ENCODE data around the gene IRX3. TPM values are rescaled to one million over a fixed set of nuclear protein-coding genes. Genes with fewer than 3 reads are reported as not detected.
"Not testable (repeated sequence)": the region's sequence is repeated elsewhere in the genome, so short reads cannot be mapped to it uniquely, and the experiment has no call there.

The IRX3 gene
- total RNA-seq, 1 donor from 2014 or later, result 1.0 TPM

DNA sequence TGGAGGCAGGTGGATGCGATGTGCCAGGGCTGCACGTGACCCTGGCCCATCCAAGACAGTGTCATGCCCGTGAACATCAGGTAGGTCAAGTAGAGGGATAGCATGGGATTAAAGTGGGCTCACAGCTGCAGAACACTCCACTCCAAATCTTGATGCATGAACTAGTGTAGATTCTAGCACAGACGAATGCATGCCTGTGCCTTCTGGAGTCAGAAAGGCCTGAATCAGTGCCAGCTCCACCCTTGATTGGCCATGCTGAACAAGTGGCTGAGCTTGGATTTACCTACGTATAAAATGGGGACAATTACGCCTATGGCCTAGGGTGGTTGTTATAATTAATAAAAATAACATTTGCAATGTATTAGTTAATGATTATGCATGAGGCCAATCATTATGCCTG is 10.6 kb downstream of the IRX3 start:
- DNase-seq, result no peak

DNA sequence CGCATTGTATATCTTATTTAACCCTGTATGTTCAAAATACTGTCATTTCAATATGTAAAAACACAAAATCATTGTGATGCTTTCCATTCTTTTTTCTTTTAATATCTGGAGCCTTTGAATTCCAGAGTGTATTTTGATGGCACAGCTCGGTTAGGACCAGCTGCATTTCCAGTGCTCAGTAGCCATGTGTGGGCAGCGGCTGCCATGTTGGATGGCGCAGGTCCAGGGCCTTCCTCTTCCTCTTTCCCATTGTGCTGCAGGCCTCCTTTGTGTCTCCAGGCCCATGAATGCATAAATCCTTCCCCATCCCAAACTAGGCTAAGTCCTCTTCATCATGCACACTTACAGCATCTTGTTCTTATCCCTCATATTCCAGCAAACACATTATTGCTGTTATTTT is 13.0 kb downstream of the IRX3 start:
- DNase-seq, result no peak

DNA sequence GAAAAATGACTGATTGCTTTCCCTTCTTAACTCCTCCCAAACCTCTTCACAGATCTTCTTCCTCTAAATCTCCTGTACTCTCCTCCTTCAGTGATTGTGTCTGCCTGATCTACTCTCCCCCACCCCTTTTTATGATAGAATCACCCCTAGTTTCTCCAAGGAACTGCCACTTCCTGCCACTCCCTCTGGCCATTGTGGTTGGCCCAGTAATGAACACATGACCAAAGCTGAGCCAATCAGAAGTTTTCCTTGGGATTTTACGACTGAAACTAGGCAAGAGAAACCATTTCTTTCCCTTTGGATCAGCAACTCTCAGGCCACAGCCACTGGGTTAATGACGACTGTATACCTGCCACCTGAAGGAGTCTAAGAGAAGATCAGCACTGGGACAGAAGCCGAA is 15.9 kb downstream of the IRX3 start:
- DNase-seq, result no peak

DNA sequence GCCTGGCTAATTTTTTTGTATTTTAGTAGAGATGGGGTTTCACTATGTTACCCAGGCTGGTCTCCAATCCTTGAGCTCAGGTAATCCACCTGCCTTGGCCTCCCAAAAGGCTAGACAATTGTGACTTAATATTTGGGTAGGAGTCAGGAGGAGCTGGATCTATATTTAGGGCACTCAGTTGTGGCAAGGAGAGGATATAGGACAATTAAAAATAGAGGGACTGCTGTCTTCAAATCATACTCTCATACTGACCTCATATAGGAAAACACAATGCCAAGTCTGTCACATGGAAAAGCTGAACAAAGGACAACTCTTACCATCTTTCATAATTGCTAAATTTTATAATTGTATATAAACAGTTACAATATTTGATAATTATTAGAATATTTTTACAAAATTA is 17.1 kb downstream of the IRX3 start:
- no peak for DNase-seq

DNA sequence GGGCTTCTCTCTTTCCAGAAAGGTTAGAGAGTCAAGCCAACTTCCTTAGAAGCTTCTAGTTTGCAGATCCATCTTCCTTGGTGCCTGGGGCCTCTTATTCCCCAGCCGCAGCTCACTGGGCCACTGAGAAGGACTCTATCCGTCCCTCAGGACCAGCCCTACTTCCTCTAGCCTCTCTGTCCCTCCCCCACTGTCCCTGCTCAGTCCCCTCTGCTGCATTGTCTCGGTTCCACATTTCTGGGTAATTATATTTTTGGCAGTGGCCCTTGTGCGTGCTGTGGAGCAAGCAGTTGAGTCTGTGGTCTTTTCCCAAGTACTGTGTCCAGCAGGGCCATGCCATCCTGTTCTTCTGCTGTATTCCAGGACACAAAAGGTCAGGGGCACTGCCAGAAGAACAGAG is 17.8 kb downstream of the IRX3 start:
- no peak for DNase-seq

DNA sequence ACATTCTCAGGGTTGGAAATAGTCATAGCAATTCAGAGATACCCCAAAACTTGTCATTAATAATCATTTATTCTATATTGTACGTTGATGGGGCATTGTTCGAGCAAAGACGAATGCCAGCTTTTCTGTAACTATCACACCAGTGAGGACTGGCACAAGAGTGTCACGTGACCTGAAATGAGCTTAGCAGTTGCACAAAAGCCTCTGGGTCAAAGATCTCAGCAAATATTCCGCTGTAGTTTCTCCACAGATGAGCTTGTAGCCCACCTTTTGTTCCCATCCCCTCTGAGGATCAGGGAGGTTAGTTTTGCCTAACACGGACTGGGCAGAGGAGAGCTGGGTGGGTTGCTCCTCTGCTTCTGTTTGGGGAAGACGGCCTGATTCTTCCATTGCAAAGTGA is 18.2 kb downstream of the IRX3 start:
- no peak for DNase-seq

DNA sequence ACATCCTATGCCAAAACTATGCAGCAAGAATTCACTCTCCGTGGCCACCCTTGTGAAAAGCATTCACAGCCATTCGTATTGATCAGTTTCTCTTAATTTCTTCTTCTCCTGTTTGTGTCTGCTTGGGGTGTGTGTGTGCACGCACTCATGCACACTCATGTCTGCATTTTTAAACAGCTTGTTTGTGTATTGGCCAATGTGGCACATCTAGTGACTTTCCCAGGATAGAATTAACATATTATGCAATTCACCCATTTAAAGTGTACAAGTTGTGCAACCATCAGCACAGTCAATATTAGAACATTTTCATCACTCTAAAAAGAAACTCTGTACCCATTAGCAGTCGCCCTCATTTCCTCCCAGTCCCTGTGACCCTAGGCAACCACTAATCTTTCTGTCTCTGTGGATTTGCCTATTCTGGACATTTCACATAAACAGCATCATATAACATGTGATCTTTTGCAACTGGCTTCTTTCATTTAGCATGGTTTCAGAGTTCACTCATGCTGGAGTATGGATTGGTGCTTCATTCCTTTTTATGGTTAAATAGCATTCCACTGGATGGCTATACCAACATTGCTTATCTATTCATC is 20.1 kb downstream of the IRX3 start:
- no peak for DNase-seq

DNA sequence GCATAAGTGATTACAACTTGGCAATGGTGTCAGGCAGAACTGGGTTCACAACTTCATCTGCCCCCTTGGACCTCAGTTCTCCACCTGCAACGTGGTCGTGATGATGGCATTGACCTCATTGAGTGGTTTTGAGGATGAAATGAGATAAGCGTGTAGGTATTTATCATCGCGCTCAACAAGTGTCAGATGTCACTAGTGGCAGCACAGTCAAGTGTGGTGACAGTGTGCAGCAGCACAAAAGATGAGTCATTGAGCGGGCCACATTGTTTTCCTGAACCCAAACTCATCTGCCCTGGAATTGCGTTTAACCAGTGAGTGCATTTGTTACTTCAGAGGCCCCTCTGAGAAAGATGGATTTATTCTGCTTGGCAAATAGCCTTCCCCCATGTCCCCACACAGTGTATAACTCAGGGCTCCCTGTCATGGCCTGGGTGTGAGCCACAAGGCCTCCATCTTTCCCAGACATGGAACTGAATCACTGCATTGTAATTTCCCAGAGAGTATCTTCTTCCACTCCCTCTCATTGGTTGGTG is 20.9 kb downstream of the IRX3 start:
- DNase-seq, result no peak

DNA sequence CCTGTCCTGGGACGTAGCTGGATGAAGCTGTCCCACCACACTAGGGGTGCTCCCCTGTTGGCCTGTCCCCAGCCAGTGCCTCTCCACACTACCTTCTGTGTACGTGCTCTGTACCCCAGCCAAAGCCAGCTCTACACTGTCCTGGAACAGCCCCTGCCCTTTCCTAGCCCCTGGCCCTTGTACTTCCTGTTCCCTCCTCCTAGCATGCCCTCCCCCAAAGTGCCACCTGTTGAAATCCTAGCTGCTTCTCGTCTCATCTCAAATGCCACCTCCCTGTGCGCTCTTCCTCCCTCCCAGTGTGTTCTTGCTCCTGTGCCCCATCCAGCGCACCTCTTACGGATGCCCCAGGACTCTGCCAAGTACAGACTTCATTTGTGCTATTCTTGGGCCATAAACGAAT is 33.5 kb downstream of the IRX3 start:
- no peak for DNase-seq

DNA sequence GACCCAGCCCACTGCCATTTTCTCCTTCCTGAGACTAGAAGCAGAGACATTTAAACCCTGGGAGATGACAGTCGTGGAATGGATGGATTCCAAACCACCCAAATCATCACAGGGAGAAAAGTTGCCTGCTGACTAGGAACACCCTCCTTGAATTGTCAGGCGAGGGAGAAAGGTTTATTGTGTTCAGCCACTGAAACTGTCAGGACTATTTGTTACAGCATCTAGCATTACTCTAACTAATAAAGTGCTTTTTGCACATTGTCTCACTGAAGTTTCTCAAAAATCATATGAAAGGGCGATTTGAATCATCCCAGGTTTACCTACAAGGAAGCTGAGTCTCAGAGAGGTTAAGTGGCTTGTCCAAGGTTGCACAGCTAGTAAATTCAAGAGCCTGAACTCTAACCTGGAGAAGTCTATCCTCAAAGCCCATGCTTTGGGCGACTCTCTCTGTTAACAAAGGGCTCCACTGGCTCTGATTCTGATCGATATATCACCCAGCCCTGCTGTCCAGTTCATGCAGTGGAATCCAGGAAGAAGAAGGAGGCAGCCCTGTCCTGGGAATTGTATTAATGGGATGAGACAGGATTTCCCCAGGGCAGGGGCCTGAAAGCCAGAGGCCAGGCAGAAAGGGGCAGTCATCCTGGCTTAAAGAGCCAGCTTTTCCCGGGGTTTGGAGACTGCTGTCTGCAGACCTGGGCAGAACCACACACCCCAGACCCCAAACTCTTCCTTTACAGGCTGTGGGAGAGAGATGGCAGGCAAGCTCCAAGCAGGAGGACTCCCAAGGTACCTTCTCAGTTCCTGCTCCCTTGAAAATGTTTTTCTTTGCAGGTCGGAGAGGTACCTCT is 37.5 kb downstream of the IRX3 start:
- no peak for DNase-seq

DNA sequence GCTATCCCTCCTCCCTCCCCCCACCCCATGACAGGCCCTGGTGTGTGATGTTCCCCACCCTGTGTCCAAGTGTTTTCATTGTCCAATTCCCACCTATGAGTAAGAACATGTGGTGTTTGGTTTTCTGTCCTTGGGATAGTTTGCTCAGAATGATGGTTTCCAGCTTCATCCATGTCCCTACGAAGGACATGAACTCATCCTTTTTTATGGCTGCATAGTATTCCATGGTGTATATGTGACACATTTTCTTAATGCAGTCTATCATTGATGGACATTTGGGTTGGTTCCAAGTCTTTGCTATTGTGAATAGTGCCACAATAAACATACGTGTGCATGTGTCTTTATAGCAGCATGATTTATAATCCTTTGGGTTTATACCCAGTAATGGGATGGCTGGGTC is 38.9 kb downstream of the IRX3 start:
- not testable (repeated sequence) for DNase-seq

DNA sequence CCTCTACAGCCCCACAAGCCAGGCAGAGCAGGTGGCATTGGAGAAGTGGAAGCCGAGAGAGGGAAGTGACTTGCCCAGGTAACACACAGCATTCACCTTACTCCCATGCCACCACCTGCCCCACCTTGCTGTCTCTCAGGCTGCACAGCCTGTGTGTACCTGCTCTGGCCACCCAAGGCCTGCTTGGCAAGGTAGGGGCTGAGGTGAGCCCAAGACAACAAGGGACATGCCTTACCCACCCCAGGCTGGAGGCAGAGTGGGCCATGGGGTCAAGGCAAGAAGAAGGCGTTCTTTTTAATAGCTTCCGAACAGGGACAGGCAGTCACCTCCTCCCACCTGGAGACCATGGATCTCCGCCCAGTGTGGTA is 40.1 kb downstream of the IRX3 start:
- DNase-seq, result no peak

DNA sequence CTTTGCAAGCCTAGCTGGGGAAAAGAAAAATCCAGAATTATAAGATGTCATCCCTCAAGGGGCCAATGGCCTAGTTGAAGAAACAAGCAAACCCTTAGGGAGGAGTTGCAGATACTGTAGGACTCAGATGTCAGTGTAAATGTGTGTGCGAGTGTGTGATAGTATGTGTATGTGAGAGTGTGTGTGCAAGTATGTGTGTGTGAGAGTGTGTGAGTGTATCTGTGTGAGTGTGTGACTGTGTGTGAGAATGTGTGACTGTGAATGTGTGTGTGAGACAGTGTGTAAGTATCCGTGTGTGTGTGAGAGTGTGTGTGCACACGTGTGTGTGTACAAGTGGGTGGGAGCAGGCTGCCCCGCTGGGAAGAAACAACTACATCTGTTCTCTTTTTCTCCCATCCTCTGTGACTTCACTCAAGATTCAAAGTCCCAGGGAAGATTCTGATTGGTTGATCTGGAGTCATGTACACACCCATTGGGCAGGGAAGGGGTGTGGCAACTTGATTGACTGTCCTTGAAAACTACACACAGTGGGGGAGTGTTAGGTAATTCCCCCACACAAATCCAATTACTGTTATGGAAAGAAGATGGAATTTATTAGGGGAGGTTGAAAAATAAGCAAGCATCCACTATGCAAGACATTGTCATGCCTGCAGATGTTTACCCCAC is 40.7 kb downstream of the IRX3 start:
- no peak for DNase-seq

DNA sequence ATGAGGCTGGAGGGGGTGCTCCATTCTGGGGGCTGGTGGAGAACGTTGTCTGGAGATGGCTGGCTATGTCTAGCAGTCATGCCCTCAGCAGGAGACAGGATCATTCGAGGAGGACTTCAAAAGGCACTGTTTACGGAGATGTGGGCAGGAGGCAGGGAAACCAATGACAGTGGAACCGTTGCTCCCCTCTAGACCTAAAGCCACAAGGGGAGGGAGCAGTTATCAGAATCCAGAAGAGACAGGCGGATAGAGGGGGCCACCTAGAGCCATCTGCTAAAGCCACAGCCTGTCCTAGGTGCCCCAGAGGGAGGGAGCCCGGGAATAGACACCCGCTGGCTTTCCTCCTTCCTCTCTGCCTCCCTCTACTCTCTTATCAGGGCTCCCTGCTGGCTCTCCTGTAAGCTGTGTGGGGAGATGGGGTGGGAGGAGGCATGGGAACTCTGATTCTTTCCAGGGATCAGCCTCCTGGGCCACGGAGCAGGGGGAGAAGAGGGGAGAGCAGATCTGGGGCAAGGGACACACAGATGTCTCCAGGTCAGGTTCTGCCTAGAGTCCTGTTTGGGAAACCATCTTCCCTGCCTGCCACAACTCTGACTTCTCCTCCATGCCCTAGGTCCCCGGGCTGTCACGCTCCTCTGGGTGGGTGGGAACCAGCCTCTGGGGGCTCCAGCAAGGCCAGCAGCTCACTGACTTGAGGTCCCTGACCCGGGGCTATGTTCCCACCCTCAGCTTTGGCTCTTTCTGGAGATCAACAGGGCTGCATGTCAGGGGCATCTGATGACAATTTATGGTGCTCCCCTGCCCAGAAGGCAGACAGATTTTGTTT is 42.3 kb downstream of the IRX3 start:
- DNase-seq, result no peak

DNA sequence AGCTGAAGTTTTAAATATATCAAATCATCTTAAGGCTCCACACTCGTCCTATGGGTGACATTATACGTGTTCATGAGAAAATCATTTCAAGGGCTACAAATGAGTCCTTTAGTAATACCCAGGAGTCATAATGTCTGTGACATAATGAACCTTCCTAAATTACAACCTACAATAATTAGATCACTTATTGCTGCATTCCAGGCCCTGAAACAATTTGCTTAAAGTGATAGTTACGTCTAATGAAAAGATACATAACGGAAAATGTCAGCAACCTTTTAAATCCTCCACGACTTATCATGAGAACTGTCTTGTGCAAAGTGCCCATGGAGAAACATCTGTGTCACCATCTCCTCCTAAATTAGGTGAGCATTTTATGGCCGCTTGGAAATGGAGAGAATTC is 43.4 kb downstream of the IRX3 start:
- no peak for DNase-seq

DNA sequence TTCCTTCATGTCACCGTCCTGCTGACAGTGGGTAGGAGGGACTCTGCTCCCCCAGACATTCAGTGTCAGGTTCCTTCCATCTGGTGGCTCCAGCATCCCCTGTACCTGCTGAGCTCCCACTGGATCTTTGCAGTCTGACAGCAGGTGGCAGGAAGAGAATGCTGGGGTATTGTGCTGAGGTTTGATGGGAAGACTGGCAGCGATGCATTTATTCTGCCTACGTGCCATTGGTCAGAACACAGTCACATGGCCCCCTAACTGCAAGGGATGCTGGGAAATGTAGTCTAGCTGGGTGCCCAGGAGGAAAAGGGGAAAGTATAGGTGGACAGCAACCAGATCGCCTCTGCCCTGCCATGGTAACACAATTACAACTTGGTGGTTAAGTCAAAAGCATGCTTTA is 44.4 kb downstream of the IRX3 start:
- DNase-seq, result peak; percentile 6

DNA sequence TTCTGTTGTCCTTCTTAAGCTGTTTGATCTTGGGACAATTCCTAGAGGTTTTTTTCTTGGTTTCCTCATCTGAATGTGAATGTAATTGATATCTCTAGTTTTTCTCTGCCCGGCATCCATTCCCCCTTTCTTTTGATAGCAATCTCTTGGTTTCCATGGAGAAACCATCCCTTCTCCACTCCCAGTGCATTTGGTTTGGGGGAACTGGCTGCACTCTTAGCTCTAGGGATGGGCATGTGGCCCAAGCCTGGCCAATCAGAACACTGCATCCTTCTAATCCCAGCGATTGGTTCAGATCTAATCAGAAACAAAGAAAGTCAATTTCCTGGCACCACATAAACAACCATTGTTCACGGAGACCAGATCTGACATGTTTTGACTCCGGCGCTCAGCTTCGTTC is 45.1 kb downstream of the IRX3 start:
- no peak for DNase-seq

DNA sequence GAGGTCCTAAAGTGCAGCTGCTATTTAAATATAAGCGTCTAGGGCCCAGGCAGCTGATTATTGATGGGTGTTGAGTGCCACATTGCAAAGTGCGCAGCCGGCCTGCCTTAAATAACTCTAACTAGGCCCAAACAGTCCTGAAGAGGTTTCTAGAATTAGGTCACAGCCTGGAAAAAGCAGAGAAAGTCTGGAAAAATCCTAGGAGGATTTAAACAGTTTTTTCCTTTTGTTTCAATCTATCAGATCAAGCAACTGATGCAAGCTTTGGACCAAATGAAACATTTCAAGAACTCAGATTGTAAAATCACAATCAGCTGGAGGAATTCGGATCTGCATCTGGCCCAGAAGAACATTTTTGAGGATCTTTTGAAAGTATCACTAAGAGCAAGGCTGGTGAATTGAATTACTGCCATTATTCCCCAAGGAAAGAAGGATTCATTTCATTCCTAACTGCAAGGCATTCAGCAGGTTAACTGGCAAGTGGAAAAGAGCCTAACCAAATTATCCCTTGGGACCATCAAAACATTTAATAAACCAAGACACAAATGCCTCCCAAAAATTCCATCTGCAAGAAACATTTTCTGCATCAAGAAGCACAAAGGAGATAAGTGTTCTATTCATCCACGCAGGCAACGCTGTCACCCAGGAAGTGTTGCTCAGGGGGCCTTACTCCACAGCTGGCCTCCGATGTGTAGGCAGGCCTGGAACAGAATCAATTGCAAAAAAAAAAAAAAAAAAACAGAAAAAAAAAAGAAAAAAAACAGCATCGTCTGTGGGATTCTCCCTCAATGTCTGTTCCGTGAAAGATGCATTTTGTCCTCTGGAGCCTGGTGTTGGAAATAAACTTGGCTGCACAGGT is 46.1 kb downstream of the IRX3 start:
- no peak for DNase-seq

DNA sequence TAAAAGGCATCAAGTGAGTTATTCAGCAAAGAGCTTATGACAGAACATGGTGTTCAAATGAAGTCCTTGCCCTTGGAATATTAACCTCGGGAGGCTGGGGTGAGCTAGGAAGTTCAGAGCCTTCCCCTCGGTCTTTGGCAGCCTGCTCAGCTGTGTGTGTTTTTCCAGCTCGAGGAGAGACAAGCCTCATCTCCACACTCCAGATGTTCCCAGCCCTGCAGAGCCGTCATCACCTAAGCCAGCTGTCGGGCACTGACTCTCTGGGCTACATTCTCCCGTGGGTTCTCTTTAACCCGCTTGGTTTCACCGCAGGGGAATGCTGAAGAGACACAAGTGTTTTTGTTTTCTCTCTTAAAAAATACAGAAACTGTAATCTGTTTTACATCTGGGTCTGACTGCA is 47.1 kb downstream of the IRX3 start:
- no peak for DNase-seq

DNA sequence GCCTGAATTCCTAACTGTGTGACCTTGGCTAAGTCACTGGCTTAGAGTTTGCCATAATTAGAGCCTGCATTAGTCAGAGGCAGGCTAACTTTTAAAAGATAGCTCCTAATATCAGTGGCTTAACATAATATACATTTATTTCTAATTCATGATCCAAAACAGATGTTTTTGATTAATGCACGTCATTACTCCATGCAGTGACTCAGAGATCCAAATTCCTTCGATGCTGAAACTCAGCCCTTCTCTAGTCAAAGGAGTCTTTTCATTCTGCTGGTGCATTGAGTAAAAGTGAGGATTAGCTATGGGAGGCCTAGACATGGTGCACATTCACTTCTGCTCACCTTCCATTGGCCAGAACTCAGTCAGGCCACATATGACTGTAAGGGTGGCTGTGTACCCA is 49.8 kb downstream of the IRX3 start:
- DNase-seq, result no peak

DNA sequence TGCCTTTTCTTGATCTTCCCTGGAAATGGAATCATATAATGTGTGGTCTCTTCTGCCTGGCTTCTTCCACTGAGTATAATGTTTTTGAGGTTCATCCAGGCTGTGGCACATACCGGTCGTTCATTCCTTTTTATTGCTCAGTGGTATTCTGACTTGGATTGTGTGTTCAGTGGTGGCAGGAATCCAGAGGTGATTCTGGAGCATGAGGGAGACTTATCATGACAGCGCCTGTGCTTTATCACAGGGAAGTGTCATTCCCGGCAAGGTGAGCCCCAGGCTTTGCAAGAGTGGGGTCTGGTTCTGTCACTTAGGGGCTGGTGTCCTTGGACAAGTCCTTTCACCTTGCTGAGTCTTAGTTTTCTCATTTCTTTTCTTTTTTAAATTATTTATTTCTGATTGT is 53.0 kb downstream of the IRX3 start:
- no peak for DNase-seq
